GM20431 (cell line): Measurements from ENCODE around the gene ICE2.

Source experiments
- in situ Hi-C: fragments of 300-500 bp; cut with MseI, MboI; formaldehyde crosslinking; loops from one replicate; pipeline ENCODE4 v1.15.0; 2020; ENCODE audit warnings: low sequenced_read_pairs; ENCODE audit not compliant: unreplicated experiment

ICE2 gene

DNA sequence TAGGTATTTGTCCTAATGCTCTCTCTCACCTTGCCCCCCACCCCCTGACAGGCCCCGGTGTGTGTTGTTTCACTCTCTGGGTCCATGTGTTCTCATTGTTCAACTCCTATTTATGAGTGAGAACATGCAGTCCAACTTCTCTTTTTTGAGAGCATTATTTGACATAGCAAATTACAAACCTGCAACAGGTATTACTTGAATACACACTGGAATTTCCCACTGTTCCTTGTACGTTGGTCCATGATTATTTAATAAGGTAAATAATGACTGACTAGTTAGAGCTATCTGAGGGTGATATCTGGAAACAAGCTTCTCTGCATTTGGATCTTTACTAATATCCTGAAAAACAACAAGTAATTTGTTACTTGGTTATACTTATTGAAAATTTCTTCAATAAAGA lies 24.1 kb downstream of the ICE2 start:
- in situ Hi-C loops = no loop called here

DNA sequence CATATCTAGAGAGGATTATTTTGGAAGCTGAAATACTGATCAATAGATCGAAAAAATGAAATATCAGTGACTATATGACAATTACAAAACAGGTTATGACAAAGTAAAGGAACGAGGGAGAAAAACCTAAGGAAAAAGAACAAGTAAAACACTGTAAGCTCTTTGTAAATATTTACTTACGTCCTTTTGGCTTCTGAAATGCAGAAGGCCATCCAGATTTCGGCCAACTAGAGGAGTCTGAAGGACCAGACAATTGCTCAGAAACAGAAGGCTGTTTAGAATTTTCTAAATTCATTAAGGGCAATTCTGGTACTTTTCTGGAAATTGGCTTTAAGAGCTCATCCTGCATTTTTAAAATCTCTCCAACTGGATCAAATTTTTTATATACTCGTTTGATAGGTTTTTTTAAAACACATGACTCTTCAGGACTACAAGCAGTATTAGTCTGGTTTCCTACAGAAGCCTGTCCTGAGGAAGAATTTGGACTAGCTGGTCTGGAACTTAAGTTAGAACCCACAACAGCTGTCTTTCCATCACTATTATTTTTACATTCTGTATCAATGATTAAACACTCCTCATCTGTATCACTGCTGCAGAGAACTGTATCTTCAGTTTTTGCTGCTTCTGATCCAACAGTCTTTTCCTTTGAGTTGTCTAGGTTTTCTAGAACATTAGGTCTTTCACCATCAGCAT lies 30.1 kb downstream of the ICE2 start:
- in situ Hi-C loops = no loop called here

DNA sequence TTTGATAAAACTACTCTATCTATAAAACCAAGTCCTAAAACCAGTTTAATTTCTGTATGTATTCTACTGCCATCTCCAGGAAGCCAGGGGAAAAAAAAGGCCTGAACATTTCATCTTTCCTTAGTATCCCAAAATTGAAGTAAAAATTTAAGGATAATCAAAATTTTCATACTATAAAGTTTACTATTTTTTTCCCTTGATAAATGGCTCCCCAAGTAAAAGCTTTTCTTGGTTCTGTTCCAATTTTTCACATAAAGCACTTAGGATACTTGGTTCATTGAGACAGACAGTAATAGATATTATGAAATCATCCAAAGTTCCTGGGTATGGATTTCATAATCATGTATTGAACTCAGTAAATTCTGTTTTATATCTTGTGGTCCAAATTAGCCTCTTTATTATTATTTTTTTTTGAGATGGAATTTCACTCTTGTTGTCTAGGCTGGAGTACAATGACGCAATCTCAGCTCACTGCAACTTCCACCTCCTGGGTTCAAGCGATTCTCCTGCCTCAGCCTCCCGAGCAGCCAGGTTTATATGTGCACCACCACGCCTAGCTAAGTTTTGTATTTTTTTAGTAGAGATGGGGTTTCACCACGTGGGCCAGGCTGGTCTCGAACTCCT lies 34.5 kb downstream of the ICE2 start:
- in situ Hi-C loops = no loop called here

DNA sequence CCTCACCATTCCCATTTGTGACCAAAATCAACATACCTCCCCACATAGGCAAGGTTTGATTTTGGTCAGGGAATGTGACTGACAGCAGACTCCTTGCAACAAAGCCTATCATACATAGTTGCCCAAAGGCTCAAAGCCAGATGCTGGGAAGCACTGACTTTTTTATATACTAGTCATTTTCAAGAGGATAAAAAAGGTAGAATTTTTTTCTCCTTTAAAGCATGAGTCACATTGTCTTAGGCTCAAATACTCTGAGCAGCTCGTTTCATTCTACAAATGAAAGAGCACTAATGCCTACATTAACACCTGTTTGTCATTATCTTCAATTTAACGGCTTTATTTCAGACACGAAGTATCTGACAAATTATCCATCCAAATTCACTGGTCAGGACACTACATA lies 36.2 kb downstream of the ICE2 start:
- in situ Hi-C loops = no loop called here

DNA sequence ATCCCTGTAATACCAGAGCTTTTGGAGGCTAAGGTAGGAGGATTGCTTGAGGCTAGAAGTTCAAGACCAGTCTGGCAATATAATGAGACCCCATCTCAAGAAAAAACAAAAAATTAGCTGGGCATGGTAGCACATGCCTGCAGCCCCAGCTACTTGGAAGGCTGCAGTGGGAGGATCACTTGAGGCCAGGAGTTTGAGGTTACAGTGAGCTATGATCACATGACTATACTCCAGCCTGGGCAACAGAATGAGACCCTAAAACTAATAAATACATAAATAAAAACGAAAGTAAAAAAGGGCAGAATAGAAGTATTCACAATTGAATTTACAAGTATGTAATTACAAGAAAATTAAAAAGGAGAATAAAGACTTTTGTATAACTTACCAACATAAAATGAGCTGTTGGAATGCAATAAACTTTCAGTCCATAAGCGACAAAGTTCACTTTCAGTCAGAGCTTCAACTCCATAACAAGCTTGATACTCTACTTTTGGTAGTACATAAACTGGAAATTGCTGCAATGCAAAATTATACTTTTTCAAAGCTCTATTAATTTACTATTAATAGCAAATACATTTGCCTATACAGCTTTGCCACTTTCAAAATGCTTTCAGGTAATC lies 36.8 kb downstream of the ICE2 start:
- in situ Hi-C loops = no loop called here

DNA sequence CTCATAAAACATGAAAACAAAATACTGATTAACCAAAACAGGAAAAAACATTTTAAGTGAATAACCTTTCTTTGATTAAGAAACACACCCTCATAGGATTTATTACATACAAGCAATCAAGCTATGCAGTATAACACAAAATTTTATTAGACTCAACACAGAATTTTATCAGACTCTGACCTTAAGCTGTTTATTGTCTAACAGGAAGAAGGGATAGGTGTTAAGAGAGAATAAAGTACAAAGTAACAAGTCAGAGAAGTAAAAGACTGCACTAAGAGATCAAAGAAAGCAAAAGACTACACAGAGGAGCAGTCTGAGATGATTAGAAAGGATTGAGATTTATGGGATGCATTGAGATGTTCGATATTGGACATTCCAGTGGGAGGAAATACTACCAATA lies 37.6 kb downstream of the ICE2 start:
- in situ Hi-C loops = no loop called here

DNA sequence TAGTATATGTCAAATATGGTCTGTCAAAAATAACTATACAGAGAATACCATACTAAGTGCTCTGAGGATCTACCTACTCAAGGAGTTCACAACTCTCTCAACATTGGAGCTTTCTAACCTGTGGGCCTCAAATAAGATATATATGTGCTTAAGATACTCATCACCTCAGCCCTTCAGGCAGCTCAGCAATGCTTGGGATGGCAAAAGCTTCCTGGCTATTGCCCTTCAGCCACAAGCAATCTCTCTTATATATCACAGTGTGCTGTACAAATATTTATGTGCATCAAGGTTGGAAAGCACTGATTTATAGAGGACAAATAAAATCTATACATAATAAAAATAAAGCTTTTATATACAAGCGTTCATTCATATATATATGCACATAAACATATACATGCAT lies 40.3 kb downstream of the ICE2 start:
- in situ Hi-C loops = no loop called here

DNA sequence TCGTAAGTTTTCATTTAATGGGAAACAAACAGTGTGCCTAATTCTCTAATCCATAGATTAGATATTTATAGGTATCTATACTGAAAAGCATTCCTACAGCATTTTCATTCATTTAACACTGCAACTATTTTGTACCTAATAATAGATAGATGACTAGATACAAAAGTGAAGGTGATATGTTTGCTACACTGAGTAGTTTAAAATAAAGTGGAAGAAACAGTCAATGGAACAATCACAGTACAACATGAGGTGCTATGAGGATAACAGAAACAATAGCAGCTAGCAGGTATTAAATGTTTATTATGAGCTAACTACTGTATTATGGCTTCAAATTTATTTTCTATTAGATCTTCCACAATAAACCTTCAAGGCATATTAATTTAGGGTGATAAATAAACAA lies 50.0 kb downstream of the ICE2 start:
- in situ Hi-C loops = no loop called here

DNA sequence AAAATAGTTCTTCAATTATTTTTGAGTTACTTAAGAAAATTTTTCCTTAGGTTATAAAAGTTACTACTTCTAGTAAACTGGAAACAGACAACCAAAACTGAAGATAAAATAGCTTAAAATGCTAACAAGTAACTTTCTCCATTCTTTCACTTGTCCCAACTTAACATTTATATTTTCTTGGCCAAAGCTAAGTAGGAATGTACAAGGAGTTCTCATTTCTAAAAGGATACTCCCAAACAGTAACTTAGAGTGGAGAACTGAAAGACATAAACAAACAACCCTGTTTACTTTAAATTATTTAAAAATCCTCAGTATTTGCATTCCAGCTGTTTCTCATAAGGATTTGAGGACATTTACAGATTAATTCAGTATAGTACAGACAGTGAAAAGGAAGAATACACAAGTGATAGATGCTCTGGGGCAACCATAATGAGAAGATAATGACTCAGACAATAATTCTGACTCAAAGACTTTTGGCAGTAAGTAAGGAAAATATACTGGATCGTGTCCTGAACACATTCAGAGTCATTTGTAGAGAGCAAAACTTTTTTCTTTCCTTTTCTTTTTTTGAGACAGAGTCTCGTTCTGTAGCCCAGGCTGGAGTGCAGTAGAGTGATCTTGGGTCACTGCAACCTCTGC lies 52.0 kb downstream of the ICE2 start:
- in situ Hi-C loops = no loop called here

DNA sequence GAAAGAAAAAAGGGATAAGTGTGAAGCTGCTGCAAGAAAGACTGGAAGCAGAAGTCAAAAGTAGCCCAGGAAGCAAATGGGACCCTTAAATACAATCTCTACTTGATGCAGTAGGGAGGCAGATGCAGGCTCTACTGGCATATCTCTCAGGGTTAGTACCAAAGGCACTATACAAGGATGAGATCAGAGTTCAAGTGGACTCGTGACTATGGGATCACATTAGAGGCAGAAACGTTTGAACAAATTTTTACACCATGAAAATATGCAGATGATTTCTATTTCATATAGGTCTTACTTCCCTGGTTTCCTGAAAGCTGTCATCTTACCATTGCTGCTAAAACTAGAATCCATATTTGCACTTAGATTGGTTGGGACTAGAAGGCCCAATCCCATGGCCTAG lies 53.5 kb downstream of the ICE2 start:
- in situ Hi-C loops = no loop called here

DNA sequence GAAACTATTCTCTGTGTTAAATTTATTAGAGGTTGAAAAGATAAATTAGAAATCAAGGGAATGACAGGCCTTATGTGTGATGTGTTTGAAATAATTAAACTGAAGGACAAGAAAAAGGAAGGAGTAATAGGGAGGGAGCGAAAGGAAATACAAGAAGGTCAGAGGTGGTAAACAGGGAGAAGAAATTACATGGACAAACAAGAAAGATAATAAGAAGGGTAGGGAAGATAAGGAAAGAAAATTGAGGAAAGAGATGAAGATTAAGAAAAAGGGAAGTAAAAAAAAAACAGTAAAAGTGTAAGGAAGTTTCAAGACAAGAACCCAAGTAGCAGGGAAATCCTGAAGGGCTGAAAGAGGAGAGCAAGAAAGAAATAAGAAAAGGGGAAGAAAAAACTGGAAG lies 54.9 kb downstream of the ICE2 start:
- in situ Hi-C loops = no loop called here

DNA sequence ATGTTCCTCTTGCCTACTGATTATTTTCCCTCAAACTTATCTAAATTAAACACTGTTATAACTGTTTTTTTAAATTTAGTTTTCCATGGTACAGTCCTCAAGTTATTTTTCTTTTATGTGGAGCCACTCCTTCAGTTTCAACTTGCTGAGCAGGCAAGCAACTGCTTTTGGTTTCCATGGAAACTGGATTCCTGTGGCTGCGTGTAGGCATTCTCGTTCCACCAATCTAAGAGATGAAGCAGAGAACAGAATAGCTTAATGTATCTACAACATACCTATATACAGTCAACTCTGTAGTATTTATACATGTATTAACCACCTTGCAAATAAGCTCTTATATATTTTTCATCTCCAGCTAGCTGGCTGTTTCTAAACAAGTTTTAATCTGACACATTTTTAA lies 55.4 kb downstream of the ICE2 start:
- in situ Hi-C loops = no loop called here

DNA sequence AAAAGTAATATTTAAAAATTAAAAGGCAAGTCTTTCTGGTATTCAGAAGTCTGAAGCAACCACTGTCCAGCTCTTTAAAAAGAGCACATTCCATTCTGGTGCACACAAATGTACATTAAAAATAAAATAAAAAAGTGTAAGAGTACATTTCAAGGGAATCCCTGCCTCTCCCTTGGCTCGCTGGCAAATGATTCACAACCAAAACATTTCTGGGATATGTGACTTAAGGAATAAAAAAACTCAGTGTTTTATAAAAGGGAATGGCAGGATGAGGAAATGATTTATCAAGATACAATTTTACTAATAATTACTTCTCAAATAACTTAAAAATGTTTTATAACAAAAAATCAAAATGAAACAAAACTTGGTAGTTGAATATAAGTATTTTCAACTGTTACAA lies 57.4 kb downstream of the ICE2 start:
- in situ Hi-C loops = no loop called here

DNA sequence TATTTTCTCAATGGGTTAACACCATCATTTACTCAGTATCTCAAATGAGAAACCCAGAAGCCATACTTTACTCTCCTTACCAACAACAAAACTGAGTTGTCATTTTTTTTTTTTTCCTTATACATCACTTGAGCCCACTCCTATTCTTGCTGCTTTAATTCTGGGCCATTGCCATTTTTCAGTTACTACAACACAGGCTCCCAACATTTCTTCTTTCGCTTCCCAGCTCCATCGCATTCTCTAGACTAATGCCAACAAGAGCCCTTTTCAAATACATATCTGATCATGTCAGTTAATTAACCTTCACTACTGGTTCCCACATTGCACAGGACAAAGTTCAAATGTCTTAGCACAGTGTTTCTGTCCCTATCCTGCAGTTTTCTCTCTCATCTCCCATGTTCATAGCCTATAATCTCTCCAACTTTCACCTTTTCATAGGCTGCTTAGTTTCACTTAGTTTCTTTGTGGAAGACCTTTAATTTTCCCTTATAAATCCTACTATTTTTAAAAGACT lies 58.7 kb downstream of the ICE2 start:
- in situ Hi-C loops = no loop called here

DNA sequence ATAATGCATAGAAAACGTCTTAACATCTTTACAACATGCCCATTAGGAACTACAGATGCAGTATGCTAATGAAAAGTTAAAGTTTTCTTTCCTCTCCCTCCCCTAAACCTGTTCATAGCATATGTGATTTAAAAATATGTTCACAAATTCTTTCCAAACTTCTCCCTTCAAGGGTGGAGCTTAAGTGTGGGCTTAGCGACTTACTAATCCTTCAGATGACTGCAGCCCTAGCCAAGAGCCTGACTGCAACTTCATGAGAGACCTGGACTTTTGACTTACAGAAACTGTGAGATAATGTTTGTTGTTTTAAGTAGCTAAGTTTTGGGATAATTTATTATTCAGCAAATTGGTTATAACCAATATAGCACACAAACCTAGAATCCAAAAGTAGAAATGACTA lies 59.2 kb downstream of the ICE2 start:
- in situ Hi-C loops = no loop called here

DNA sequence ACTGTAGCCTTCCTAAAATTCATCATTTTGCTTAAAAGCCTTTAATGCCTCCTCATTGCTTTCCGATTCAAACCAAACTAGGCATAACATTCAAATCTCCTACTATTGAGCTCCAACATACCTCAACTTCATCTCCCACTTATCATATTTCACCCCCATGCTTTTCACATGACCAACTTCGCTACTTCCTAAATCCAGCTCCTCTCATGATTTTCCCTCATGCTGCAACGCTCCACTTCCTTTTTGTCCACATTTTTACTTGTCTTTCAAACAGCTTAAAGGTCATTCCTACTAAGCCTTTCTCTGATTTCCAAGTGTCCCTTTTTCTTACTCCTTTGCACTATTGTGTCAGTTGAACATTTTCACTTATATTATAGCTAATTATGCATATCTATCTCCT lies 60.8 kb downstream of the ICE2 start:
- in situ Hi-C loops = no loop called here

DNA sequence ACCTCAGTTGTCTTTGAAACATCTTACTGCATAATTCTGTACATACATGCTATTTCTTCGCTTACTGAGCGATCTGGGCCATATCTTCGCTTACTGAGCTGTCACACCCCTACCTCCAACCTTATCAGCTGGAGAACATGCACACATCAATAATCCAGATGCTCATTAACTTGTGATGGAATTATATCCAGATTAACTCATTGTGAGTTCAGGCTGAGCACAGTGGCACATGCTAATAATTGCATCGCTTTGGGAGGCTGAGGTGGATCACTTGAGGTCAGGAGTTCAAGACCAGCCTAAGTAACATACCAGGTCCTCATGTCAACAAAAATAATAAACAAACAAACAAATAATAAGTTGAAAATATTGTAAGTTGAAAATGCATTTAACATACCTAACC lies 61.8 kb downstream of the ICE2 start:
- in situ Hi-C loops = no loop called here

DNA sequence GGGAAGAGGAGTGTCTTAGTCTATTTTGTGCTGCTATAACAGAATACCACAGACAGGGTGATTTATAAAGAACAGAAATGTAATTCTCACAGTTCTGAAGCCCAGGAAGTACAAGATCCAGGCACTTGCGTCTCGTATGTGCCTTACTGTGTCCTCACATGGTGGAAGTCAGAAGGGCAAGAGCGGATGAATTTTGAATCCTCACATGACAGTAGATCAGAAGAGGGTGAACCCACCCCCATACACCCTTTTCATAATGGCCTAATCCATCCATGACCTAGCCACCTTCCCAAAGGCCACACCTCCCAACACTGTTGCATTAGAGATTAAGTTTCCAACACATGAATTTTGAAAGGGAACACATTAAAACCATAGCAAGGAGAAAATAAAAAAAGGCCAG lies 62.5 kb downstream of the ICE2 start:
- in situ Hi-C loops = no loop called here

DNA sequence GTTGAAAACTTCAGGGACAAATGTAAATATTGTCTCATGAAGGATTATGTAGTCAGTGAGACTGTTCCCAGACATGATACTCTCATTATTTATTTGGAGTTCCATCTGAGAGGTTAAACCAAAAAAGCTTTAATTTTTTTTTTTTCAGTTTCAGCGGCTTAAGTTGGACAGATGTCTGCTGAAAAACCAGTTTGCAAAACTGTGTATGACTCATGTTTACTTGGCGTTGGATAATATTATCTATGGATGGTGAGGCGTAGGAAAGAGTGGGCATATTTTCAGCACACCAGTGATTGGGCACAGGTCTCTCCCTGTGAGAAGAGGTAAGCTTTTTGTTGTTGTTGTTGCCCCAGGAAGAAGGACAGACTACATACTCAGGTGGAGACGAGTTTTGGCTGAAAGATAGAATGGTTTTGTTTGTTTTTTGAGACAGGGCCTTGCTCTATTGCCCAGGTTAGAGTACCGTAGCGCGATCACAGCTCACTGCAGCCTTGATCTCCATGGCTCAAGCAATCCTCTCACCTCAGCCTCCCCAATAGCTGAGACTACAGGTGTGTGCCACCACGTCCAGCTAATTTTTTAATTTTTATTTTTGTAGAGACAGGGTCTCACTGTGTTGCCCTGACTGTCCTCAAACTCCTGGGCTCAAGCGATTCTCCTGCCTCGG lies 64.8 kb downstream of the ICE2 start:
- in situ Hi-C loops = no loop called here

DNA sequence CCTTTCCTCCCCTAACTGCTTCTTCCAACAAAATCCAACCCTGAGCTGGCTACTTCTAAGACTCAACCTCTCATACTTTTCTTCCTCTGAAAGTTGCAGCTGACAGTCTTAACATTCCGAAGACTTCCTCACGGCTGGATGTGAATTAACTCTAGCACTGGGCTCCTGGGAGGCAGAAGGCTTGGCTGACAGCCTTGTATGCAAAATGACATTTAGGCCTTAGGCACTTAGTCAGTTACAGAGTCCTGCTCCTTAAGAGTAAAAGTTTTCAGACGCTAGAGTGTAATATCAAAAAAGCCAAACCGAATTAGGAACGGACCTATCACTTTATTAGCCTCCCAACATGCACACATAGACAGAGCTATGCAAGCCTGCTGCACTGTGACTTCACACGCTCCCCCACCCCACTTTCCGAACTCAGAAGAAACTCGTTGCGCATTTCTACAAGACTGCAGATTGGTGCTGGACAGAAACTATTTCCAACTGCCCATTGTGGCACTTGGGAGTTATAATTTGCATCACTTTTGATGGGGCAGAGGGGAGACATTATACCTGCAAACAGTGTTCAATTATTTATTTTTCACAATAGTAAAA lies 65.6 kb downstream of the ICE2 start:
- in situ Hi-C loops = no loop called here
